GM19468 (cell line): Measurements from ENCODE around the gene ACOT11.

Experiments used
- ATAC-seq: cut with Tn5 transposase; IDR thresholded peaks from one replicate; pipeline ENCODE4 v1.9.1; 2021; ENCODE audit warnings: mild to moderate bottlenecking, moderate library complexity, moderate number of reproducible peaks; ENCODE audit not compliant: unreplicated experiment; ENCODE audit errors: extremely low read depth

The ACOT11 gene

GRCh38 chr1:54583307-54583686, 35.3 kb downstream of the ACOT11 start:
- no peak for ATAC-seq

GRCh38 chr1:54583871-54584270, 35.8 kb downstream of the ACOT11 start:
- no peak for ATAC-seq

GRCh38 chr1:54584575-54584974, 36.5 kb downstream of the ACOT11 start:
- ATAC-seq = no peak

- no peak for ATAC-seq
These were observed 37.4 kb downstream of the ACOT11 start for GRCh38 chr1:54585181-54586066.

GRCh38 chr1:54588377-54588776, 40.3 kb downstream of the ACOT11 start:
- ATAC-seq = no peak

- no peak for ATAC-seq
These were observed 43.2 kb downstream of the ACOT11 start for GRCh38 chr1:54591127-54591756.

- ATAC-seq = no peak
These were observed 45.6 kb downstream of the ACOT11 start for GRCh38 chr1:54593571-54594160.

GRCh38 chr1:54594463-54594862, 46.4 kb downstream of the ACOT11 start:
- ATAC-seq = no peak

GRCh38 chr1:54595956-54596498, 48.0 kb downstream of the ACOT11 start:
- no peak for ATAC-seq

- ATAC-seq = no peak
These were observed 48.7 kb downstream of the ACOT11 start for GRCh38 chr1:54596756-54597155.

GRCh38 chr1:54597455-54598030, 49.5 kb downstream of the ACOT11 start:
- no peak for ATAC-seq

GRCh38 chr1:54599211-54599823, 51.3 kb downstream of the ACOT11 start:
- ATAC-seq = no peak

- ATAC-seq = no peak
These were observed 53.1 kb downstream of the ACOT11 start for GRCh38 chr1:54600947-54601721.

GRCh38 chr1:54601730-54602129, 53.7 kb downstream of the ACOT11 start:
- no peak for ATAC-seq

GRCh38 chr1:54602554-54602953, 54.5 kb downstream of the ACOT11 start:
- no peak for ATAC-seq

GRCh38 chr1:54603241-54603640, 55.2 kb downstream of the ACOT11 start:
- no peak for ATAC-seq

- ATAC-seq = no peak
These were observed 56.0 kb downstream of the ACOT11 start for GRCh38 chr1:54604051-54604450.

GRCh38 chr1:54604572-54605370, 56.7 kb downstream of the ACOT11 start:
- no peak for ATAC-seq
